Measurements from ENCODE around the gene CA10.

The CA10 gene

DNA sequence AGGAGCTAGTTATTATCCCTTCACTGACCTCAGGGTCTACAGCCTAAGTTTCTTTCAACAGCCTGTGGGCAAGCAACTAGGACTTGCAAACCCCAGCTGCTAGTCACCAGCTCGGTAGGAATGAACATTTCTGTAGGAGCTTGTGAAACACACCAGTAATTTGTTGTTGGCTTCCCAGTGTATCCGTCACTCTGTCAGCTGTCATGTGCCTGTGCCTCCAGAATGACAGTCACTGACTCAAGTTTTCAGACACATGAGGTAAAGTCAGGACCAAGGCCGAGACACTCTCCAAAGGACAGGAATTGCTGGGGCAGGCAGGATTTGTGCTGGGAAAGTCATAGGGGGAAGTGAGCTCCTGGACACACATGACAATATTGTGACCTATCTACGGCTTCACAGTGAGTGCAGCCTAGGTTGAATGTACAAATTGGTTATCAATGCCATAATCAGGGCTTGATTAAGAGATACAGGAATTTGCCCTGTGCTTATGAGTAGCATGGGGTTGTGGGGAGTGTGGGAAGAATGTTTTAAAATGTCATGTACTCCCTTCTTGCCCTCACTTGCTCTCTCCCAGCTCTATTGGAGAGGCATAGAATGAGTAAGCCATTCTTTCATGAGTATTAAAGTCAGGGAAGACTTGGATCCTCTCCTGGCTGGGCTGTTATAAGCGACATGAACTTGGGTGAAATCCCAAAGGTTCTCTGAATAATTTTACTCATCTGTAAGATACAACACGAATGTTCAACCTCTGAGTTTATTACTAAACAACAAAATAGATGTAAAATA is 506.8 kb downstream of the CA10 start (continued):
- TF ChIP-seq, protein P1, sequence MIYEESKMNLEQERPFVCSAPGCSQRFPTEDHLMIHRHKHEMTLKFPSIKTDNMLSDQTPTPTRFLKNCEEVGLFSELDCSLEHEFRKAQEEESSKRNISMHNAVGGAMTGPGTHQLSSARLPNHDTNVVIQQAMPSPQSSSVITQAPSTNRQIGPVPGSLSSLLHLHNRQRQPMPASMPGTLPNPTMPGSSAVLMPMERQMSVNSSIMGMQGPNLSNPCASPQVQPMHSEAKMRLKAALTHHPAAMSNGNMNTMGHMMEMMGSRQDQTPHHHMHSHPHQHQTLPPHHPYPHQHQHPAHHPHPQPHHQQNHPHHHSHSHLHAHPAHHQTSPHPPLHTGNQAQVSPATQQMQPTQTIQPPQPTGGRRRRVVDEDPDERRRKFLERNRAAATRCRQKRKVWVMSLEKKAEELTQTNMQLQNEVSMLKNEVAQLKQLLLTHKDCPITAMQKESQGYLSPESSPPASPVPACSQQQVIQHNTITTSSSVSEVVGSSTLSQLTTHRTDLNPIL (CRISPR knock-in tag; IDR thresholded peaks at IDR 0.05; ENCODE audit: low read depth): no peak
- TF ChIP-seq SNAI2 (CRISPR knock-in tag; IDR thresholded peaks at IDR 0.05) (no peak), ESRRG (CRISPR knock-in tag; IDR thresholded peaks at IDR 0.05) (no peak)

- TF ChIP-seq OSR1 (CRISPR knock-in tag; IDR thresholded peaks at IDR 0.05) (no peak), ESRRG (CRISPR knock-in tag; IDR thresholded peaks at IDR 0.05) (no peak), BACH2 (CRISPR knock-in tag; IDR thresholded peaks at IDR 0.05; ENCODE audit: borderline replicate concordance) (no peak), GLIS3 (CRISPR knock-in tag; IDR thresholded peaks at IDR 0.05) (no peak), ZNF565 (CRISPR knock-in tag; conservative IDR thresholded peaks at IDR 0.05; ENCODE audit: low read depth) (no peak), ZFP30 (CRISPR knock-in tag; IDR thresholded peaks at IDR 0.05) (no peak), ISL1 (CRISPR knock-in tag; IDR thresholded peaks at IDR 0.05) (no peak), ZC3H10 (CRISPR knock-in tag; IDR thresholded peaks at IDR 0.05) (no peak), SNAI2 (CRISPR knock-in tag; IDR thresholded peaks at IDR 0.05) (no peak), RARB (CRISPR knock-in tag; IDR thresholded peaks at IDR 0.05) (no peak)
- TF ChIP-seq, protein P2, sequence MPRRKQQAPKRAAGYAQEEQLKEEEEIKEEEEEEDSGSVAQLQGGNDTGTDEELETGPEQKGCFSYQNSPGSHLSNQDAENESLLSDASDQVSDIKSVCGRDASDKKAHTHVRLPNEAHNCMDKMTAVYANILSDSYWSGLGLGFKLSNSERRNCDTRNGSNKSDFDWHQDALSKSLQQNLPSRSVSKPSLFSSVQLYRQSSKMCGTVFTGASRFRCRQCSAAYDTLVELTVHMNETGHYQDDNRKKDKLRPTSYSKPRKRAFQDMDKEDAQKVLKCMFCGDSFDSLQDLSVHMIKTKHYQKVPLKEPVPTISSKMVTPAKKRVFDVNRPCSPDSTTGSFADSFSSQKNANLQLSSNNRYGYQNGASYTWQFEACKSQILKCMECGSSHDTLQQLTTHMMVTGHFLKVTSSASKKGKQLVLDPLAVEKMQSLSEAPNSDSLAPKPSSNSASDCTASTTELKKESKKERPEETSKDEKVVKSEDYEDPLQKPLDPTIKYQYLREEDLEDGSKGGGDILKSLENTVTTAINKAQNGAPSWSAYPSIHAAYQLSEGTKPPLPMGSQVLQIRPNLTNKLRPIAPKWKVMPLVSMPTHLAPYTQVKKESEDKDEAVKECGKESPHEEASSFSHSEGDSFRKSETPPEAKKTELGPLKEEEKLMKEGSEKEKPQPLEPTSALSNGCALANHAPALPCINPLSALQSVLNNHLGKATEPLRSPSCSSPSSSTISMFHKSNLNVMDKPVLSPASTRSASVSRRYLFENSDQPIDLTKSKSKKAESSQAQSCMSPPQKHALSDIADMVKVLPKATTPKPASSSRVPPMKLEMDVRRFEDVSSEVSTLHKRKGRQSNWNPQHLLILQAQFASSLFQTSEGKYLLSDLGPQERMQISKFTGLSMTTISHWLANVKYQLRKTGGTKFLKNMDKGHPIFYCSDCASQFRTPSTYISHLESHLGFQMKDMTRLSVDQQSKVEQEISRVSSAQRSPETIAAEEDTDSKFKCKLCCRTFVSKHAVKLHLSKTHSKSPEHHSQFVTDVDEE (CRISPR knock-in tag; IDR thresholded peaks at IDR 0.05): no peak
Observed at GRCh38 chr17:51650772-51651171, 507.7 kb downstream of the CA10 start.

DNA sequence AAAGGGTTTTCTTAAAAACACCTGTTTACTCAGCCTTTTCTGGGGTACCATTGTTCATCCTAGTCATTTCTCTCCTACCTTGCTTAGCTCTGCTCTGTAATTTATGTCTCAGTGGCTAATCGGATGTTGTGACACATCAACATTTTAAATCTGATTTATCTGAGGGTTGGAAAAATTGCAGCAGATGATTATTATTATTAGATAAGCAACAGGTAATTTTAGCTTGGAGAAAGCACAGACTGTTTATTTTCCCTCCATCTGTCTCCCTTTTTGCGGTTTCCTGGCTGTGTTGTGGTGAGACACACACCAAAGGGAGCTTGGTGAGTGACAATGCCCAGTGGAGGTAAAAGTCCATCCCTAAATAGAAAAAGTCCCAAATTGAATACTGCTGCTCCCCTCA is 508.3 kb downstream of the CA10 start:
- no peak for ATAC-seq
- TF ChIP-seq, protein P1 (CRISPR knock-in tag; IDR thresholded peaks at IDR 0.05; ENCODE audit: low read depth): no peak
- TF ChIP-seq, protein P2 (CRISPR knock-in tag; IDR thresholded peaks at IDR 0.05): peak; percentile 58; the same call in 1 of the 2 replicates
- peak; percentile 50; the same call in 1 of the 2 replicates for TF ChIP-seq ISL1 (CRISPR knock-in tag; IDR thresholded peaks at IDR 0.05)

More at GRCh38 chr17:51650772-51651171, 507.7 kb downstream of the CA10 start:
- ATAC-seq: no peak

DNA sequence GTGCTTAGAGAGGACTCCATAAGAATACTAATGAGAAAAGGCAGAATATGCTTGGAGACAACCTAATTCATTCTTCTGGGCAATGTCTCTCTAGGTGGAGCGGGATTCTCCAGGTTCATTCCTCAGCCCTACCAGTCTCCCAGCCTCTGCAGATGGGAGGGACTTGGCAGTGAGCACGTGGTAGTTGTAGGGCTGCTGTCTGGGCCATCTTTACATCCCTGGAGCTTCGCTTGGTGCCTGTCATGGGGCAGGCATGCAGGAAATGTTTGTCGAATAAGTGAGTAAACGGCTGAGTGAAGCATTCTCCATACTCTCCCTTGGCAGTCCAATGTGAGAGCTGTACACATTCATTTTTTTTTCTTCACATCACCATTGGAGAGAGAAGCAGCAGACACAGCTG is 510.7 kb downstream of the CA10 start:
- ATAC-seq: no peak
- no peak for TF ChIP-seq TCF4 (CRISPR knock-in tag; IDR thresholded peaks at IDR 0.05; ENCODE audit: borderline replicate concordance)
- no peak for TF ChIP-seq ZFP30 (CRISPR knock-in tag; IDR thresholded peaks at IDR 0.05)
- TF ChIP-seq CSRNP3 (CRISPR knock-in tag; IDR thresholded peaks at IDR 0.05): no peak
- TF ChIP-seq, protein P1 (CRISPR knock-in tag; IDR thresholded peaks at IDR 0.05; ENCODE audit: low read depth): no peak
- TF ChIP-seq SNAI2 (CRISPR knock-in tag; IDR thresholded peaks at IDR 0.05): peak; percentile 65; the same call in 1 of the 2 replicates
- TF ChIP-seq ARNTL (CRISPR knock-in tag; IDR thresholded peaks at IDR 0.05; ENCODE audit: borderline replicate concordance, low read depth): no peak
- no peak for TF ChIP-seq PPARA (CRISPR knock-in tag; IDR thresholded peaks at IDR 0.05; ENCODE audit: borderline replicate concordance)
- no peak for TF ChIP-seq GLIS3 (CRISPR knock-in tag; IDR thresholded peaks at IDR 0.05)
- no peak for TF ChIP-seq ZNF70 (CRISPR knock-in tag; IDR thresholded peaks at IDR 0.05)
- peak; percentile 38 for TF ChIP-seq ISL1 (CRISPR knock-in tag; IDR thresholded peaks at IDR 0.05)
- TF ChIP-seq ESRRG (CRISPR knock-in tag; IDR thresholded peaks at IDR 0.05): no peak
- no peak for TF ChIP-seq POU6F1 (CRISPR knock-in tag; IDR thresholded peaks at IDR 0.05; ENCODE audit: borderline replicate concordance, low read depth)
